ENCODE results near the gene DOLPP1.

DOLPP1 gene

GRCh38 chr9:129038109-129038852 is 42.6 kb upstream of the DOLPP1 start:
- TF ChIP-seq CTCF (IDR thresholded peaks at IDR 0.05), result no peak

- no peak for TF ChIP-seq CTCF (IDR thresholded peaks at IDR 0.05)
Observed at GRCh38 chr9:129040113-129040643, 40.7 kb upstream of the DOLPP1 start.

- TF ChIP-seq CTCF (IDR thresholded peaks at IDR 0.05), result no peak
Observed at GRCh38 chr9:129042016-129042415, 38.9 kb upstream of the DOLPP1 start.

- no peak for TF ChIP-seq CTCF (IDR thresholded peaks at IDR 0.05)
Observed at GRCh38 chr9:129052592-129052991, 28.3 kb upstream of the DOLPP1 start.

GRCh38 chr9:129053020-129053419 is 27.9 kb upstream of the DOLPP1 start:
- no peak for TF ChIP-seq CTCF (IDR thresholded peaks at IDR 0.05)

- no peak for TF ChIP-seq CTCF (IDR thresholded peaks at IDR 0.05)
Observed at GRCh38 chr9:129054163-129054851, 26.6 kb upstream of the DOLPP1 start.

GRCh38 chr9:129058965-129059795 is 21.7 kb upstream of the DOLPP1 start:
- no peak for TF ChIP-seq CTCF (IDR thresholded peaks at IDR 0.05)
